Measurements from ENCODE around the gene SIRT3.

DNA sequence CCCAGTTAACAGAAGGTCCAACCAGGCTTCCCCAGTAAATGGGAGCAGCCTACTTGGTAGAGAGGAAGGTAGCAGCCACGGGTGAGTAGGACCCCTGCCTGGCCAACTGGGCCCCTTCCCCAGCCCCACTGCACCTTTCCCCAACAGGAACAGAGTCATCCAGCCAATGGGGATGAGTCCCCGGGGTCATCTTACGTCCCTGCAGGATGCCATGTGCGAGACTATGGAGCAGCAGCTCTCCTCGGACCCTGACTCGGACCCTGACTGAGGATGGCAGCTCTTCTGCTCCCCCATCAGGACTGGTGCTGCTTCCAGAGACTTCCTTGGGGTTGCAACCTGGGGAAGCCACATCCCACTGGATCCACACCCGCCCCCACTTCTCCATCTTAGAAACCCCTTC lies 22.1 kb downstream of the SIRT3 start:
- no peak for TF ChIP-seq EZH2 (IDR thresholded peaks at IDR 0.05; ENCODE audit: insufficient read depth, poor library complexity, severe bottlenecking)
- no peak for TF ChIP-seq EZH2phosphoT487 (IDR thresholded peaks at IDR 0.05; ENCODE audit: insufficient read depth, low read depth)

Measured in GM23248 (cell line).